22Rv1 (cell line): ENCODE data around the gene COX19.

Experiments used
- CTCF ChIP-seq: fragments of 450-650 bp; IDR thresholded peaks from 2 replicates; pipeline ENCODE4 v1.5.1; 2017; ENCODE audit warnings: mild to moderate bottlenecking
- ZFX ChIP-seq: fragments of 450-650 bp; IDR thresholded peaks from 2 replicates; pipeline ENCODE4 v1.6.1; 2017; ENCODE audit warnings: antibody characterized with exemption, borderline replicate concordance

DNA sequence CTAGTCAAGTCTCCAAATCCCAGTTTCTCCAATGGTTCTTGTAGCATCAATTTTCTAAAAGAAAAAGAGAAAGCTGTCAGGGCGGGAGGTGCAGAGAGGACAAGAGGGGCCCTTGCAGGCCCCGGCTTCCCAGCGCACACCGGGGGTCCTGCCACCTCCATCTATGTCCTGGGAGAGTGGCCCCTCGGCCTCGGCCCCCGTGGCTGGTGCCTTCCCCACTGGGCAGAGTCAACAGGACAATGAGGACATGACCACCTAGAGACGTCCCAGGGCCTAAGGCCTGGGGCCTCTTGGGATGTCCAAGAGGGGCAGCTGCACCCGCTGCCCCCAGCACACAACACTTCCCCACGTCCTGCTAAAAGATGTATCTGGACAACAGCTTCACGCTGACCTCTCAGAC lies 5.9 kb downstream of the COX19 start:
- TF ChIP-seq CTCF (no peak), ZFX (no peak)
